Activated CD4-positive, alpha-beta T cell treated with anti-CD3 and anti-CD28 coated beads, Interleukin-2, amount 50 U/mL, for 24 hours (primary cell): ENCODE data around the gene FKBP14.
"Not testable (repeated sequence)": the region's sequence is repeated elsewhere in the genome, so short reads cannot be mapped to it uniquely, and the experiment has no call there.

Source experiments
- DNase-seq, 2 donors: peaks; one replicate each; pipeline ENCODE4 v3.0.0-alpha.2; 2020; ENCODE audit warnings: low read depth in 1 of 2, low spot score in 1 of 2

Gene FKBP14

GRCh38 chr7:29961611-29962010 is 64.9 kb downstream of the FKBP14 start:
- not testable (repeated sequence) for DNase-seq
